ENCODE measurements around the gene SLC12A1. TPM values are rescaled to one million over a fixed set of nuclear protein-coding genes. Genes with fewer than 3 reads are reported as not detected.
A peak's percentile ranks its signal among the peaks of the same experiment; 100 is the strongest.

Gene SLC12A1
- total RNA-seq, 2 donors from 2014 or later, result 0.68 to 0.85 TPM

GRCh38 chr15:48176957-48177356, 29.1 kb upstream of the SLC12A1 start:
- Histone ChIP-seq H3K36me3 (no peaks in the 10 kb centered on the region), H3K27me3 (replicated peaks; ENCODE audit: insufficient read depth) (no peaks in the 10 kb centered on the region), H3K4me3 (peak overlapping the region; percentile 88), H3K4me1 (ENCODE audit: control insufficient read depth in 1 of 2, low read depth in 2 of 2) (peaks cover 8 to 19% of the 10 kb centered on the region in 2 donors), H3K27ac (peak overlapping the region; percentile 95 to 98), H3K9me3 (no peaks in the 10 kb centered on the region)
- ATAC-seq (ENCODE audit: insufficient number of reproducible peaks, low FRiP score, low read depth) (no peak), DNase-seq (ENCODE audit: low spot score) (no peak)
- no peak for TF ChIP-seq CTCF (IDR thresholded peaks at IDR 0.05)

- TF ChIP-seq CTCF (IDR thresholded peaks at IDR 0.05), result no peak
- Histone ChIP-seq H3K36me3 (no peaks in the 10 kb centered on the region), H3K4me3 (peak overlapping the region; percentile 88), H3K4me1 (ENCODE audit: control insufficient read depth in 1 of 2, low read depth in 2 of 2) (peaks cover 8 to 19% of the 10 kb centered on the region in 2 donors), H3K27me3 (replicated peaks; ENCODE audit: insufficient read depth) (no peaks in the 10 kb centered on the region), H3K27ac (peak overlapping the region; percentile 95 to 98), H3K9me3 (no peaks in the 10 kb centered on the region)
- DNase-seq (ENCODE audit: low spot score) (no peak), ATAC-seq (ENCODE audit: insufficient number of reproducible peaks, low FRiP score, low read depth) (peak; percentile 91)
These were observed 28.7 kb upstream of the SLC12A1 start for GRCh38 chr15:48177383-48177765.

GRCh38 chr15:48177766-48178647, 28.1 kb upstream of the SLC12A1 start, which contains the start of gene MYEF2:
Gene MYEF2 (minus strand): TSS chr15:48178295. CDS start chr15:48178237, 58 bp downstream.
- Histone ChIP-seq H3K4me3 (peak within 1 kb of the TSS; percentile 88), H3K9me3 (no peaks in the 10 kb centered on the region), H3K27me3 (replicated peaks; ENCODE audit: insufficient read depth) (no peaks in the 10 kb centered on the region), H3K4me1 (ENCODE audit: control insufficient read depth in 1 of 2, low read depth in 2 of 2) (peaks cover 8 to 19% of the 10 kb centered on the region in 2 donors), H3K36me3 (no peaks in the 10 kb centered on the region), H3K27ac (peak within 1 kb of the TSS; percentile 95 to 98)
- TF ChIP-seq CTCF (IDR thresholded peaks at IDR 0.05), result peak; percentile 31
- peak; percentile 22 for DNase-seq (ENCODE audit: low spot score)
- peak; percentile 77 for ATAC-seq (ENCODE audit: insufficient number of reproducible peaks, low FRiP score, low read depth)

- peak overlapping the region; percentile 95 to 98 for H3K27ac ChIP-seq
- no peaks in the 10 kb centered on the region for H3K36me3 ChIP-seq
- H3K4me3 ChIP-seq, result peak overlapping the region; percentile 88
- H3K4me1 ChIP-seq (ENCODE audit: control insufficient read depth in 1 of 2, low read depth in 2 of 2), result peaks cover 8 to 19% of the 10 kb centered on the region in 2 donors
- no peaks in the 10 kb centered on the region for H3K9me3 ChIP-seq
- DNase-seq (ENCODE audit: low spot score) (no peak), ATAC-seq (ENCODE audit: insufficient number of reproducible peaks, low FRiP score, low read depth) (no peak)
- no peaks in the 10 kb centered on the region for H3K27me3 ChIP-seq (replicated peaks; ENCODE audit: insufficient read depth)
- TF ChIP-seq CTCF (IDR thresholded peaks at IDR 0.05), result no peak
These were observed 27.5 kb upstream of the SLC12A1 start for GRCh38 chr15:48178648-48178931.

GRCh38 chr15:48182749-48183148, 23.4 kb upstream of the SLC12A1 start:
- Histone ChIP-seq H3K36me3 (no peaks in the 10 kb centered on the region), H3K27me3 (replicated peaks; ENCODE audit: insufficient read depth) (no peaks in the 10 kb centered on the region), H3K9me3 (no peaks in the 10 kb centered on the region), H3K27ac (no peak overlapping the region), H3K4me3 (no peak overlapping the region), H3K4me1 (ENCODE audit: control insufficient read depth in 1 of 2, low read depth in 2 of 2) (no peaks in the 10 kb centered on the region)
- ATAC-seq (ENCODE audit: insufficient number of reproducible peaks, low FRiP score, low read depth) (no peak), DNase-seq (ENCODE audit: low spot score) (no peak)
- TF ChIP-seq CTCF (IDR thresholded peaks at IDR 0.05), result no peak
